CD14-positive monocyte (primary cell): ENCODE measurements around the gene NAGPA. TPM values are rescaled to one million over a fixed set of nuclear protein-coding genes. Genes with fewer than 3 reads are reported as not detected.

Experiments
- DNase-seq, 3 donors: peaks; one replicate each; pipeline ENCODE4 v3.0.0-alpha.2; 2011 to 2022
- H2AFZ ChIP-seq: 2 replicates; pipeline ENCODE4 v1.6.0; 2012; ENCODE audit warnings: mild to moderate bottlenecking, low read depth, low read length, inconsistent platforms; ENCODE audit not compliant: insufficient read depth, poor library complexity, severe bottlenecking
- H3K27ac ChIP-seq, 2 donors: 1 replicate in 1 of 2; 2 replicates in 1 of 2; pipeline ENCODE4 v1.5.1; 2012 to 2013; ENCODE audit warnings: low read length in 2 of 2, control low read depth in 1 of 2, inconsistent platforms in 1 of 2, low read depth in 1 of 2, mild to moderate bottlenecking in 1 of 2
- H3K27me3 ChIP-seq, 2 donors: one replicate each; pipeline versions ENCODE4 v1.6.0 to v1.6.1; 2011 to 2013; ENCODE audit warnings: low read length in 2 of 2; ENCODE audit not compliant: control insufficient read depth in 2 of 2, insufficient read depth in 2 of 2
- H3K36me3 ChIP-seq, 2 donors: replicated peaks in 1 of 2; 1 replicate in 1 of 2; 2 replicates in 1 of 2; pipeline versions ENCODE4 v1.5.1 to v1.6.1; 2012 to 2013; ENCODE audit warnings: low read length in 2 of 2, control low read depth in 1 of 2, inconsistent platforms in 1 of 2, mild to moderate bottlenecking in 1 of 2; ENCODE audit not compliant: insufficient read depth in 2 of 2, control insufficient read depth in 1 of 2
- H3K4me1 ChIP-seq, 2 donors: 1 replicate in 1 of 2; 2 replicates in 1 of 2; pipeline versions ENCODE4 v1.5.1 to v1.6.1; 2012 to 2013; ENCODE audit warnings: low read length in 2 of 2, control low read depth in 1 of 2, inconsistent platforms in 1 of 2, mild to moderate bottlenecking in 1 of 2, moderate library complexity in 1 of 2; ENCODE audit not compliant: insufficient read depth in 2 of 2, control insufficient read depth in 1 of 2
- H3K4me2 ChIP-seq: replicated peaks from 2 replicates; pipeline ENCODE3; 2012; ENCODE audit warnings: low read length, moderate library complexity, mild to moderate bottlenecking; ENCODE audit not compliant: poor library complexity, severe bottlenecking; ENCODE audit errors: extremely low read depth
- H3K4me3 ChIP-seq, 3 experiments: fragments of 200-600 bp in 1 of 3; sonication (generic) in 1 of 3; replicated peaks in 1 of 3; 1 replicate in 2 of 3; 2 replicates in 1 of 3; pipeline ENCODE4 v1.5.1; 2011 to 2013; ENCODE audit warnings: low read length in 3 of 3, mild to moderate bottlenecking in 3 of 3, control low read depth in 2 of 3, low read depth in 2 of 3, inconsistent platforms in 1 of 3, moderate library complexity in 1 of 3
- H3K79me2 ChIP-seq: 2 replicates; pipeline ENCODE4 v1.6.0; 2012; ENCODE audit warnings: mild to moderate bottlenecking, control low read depth, inconsistent platforms, low read length, moderate library complexity; ENCODE audit not compliant: insufficient read depth
- H3K9ac ChIP-seq: 2 replicates; pipeline ENCODE4 v1.6.0; 2017; ENCODE audit warnings: low read length, mild to moderate bottlenecking; ENCODE audit not compliant: insufficient read depth, poor library complexity, severe bottlenecking
- H3K9me3 ChIP-seq, 2 donors: replicated peaks in 1 of 2; 1 replicate in 1 of 2; 2 replicates in 1 of 2; pipeline versions ENCODE4 v1.5.1 to v1.6.1; 2012 to 2013; ENCODE audit warnings: low read length in 2 of 2, control low read depth in 1 of 2; ENCODE audit not compliant: control insufficient read depth in 1 of 2, insufficient read depth in 1 of 2
- H4K20me1 ChIP-seq: 2 replicates; pipeline ENCODE4 v1.6.0; 2012; ENCODE audit warnings: mild to moderate bottlenecking, low read length, control low read depth, moderate library complexity; ENCODE audit not compliant: insufficient read depth
- H3K27ac Mint-ChIP-seq, 7 donors: one replicate each; pipeline ENCODE4 v1.8.0; 2020; ENCODE audit warnings: mild to moderate bottlenecking in 7 of 7, mixed read lengths in 7 of 7, moderate library complexity in 6 of 7, inconsistent platforms in 2 of 7
- H3K27me3 Mint-ChIP-seq, 3 donors: one replicate each; pipeline ENCODE4 v1.8.0; 2021 to 2022; ENCODE audit warnings: low read depth in 3 of 3, mild to moderate bottlenecking in 3 of 3, mixed read lengths in 3 of 3, moderate library complexity in 3 of 3, inconsistent platforms in 1 of 3
- H3K36me3 Mint-ChIP-seq, 2 donors: one replicate each; pipeline ENCODE4 v1.8.0; 2020; ENCODE audit warnings: mixed read lengths in 2 of 2, inconsistent platforms in 1 of 2, mild to moderate bottlenecking in 1 of 2
- H3K4me1 Mint-ChIP-seq: one replicate; pipeline ENCODE4 v1.8.0; 2020; ENCODE audit warnings: mild to moderate bottlenecking, mixed read lengths
- H3K4me3 Mint-ChIP-seq, 2 donors: one replicate each; pipeline ENCODE4 v1.8.0; 2020; ENCODE audit warnings: mild to moderate bottlenecking in 2 of 2, mixed read lengths in 2 of 2, moderate library complexity in 1 of 2
- H3K9me3 Mint-ChIP-seq, 7 donors: one replicate each; pipeline ENCODE4 v1.8.0; 2020 to 2022; ENCODE audit warnings: mixed read lengths in 7 of 7, mild to moderate bottlenecking in 6 of 7, moderate library complexity in 6 of 7, inconsistent platforms in 2 of 7
- WGBS: methylation state at CpG from one replicate; pipeline ENCODE4 v1.1.5; 2013; ENCODE audit warnings: missing lambda C conversion rate; ENCODE audit not compliant: insufficient coverage; 5-methylcytosine and 5-hydroxymethylcytosine counted together
- intact Hi-C, 2 donors: fragments of 100-400 bp; cut with micrococcal nuclease; formaldehyde crosslinking; loops; one replicate each; pipeline versions ENCODE4 v1.15.0 to v1.15.1; 2023
- polyA plus RNA-seq, 3 donors: library from polyadenylated mRNA; depleted of rRNA in 1 of 3; unstranded in 2 of 3; stranded (reverse) in 1 of 3; fragments of 300-500 nt in 2 of 3; fragments of >200 nt in 1 of 3; fragmentation: Illumina TruSeq in 2 of 3; gene quantifications; 1 replicate in 2 of 3; 2 replicates in 1 of 3; pipeline ENCODE4 v1.2.3, GENCODE V29; 2012 to 2021
- TF ChIP-seq, protein P1 (sequence below): fragments of 200-600 bp; IDR thresholded peaks from one replicate; pipeline ENCODE4 v1.8.0; 2022; ENCODE audit warnings: antibody characterized with exemption, mild to moderate bottlenecking

NAGPA gene
- polyA plus RNA-seq, 3 donors, result 44.1 to 51.5 (median 44.9) TPM

DNA sequence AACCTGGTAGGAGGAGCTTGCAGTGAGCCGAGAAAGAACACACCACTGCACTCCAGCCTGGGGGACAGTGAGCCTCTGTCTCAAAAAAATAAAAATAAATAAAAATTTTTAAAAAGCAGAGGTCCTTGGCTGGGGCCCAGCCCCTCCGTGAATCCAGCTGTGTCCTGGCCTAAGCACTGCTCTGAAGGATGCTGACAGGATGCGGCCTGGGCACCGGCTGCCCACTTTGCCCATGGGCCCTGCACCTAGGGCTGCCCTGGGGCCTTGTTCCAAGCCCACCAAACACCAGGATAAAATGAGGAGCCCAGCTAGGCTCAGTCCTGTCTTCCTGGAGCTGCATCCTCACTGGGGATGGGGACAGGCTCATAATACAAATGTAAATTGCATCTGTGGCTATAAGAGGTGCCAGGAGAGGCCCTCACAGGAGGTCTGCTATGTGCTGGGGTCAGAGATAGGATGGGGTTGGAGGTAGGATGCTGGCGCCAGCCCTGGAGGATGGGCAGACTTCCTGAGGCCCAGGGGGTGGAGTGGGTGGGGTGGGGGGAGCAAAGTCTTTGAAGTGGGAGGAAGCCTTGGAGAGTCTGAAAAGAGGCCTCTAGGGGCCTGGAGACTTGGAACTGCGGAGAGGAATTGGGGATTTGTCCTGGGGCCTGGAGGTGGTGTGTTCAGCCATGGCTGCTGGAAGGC is 25.8 kb upstream of the NAGPA start:
- Mint-ChIP-seq H3K4me1 (peaks cover 10% of the 10 kb centered on the region), H3K4me3 (no peak overlapping the region), H3K27me3 (peaks cover 5 to 15% (median 5%) of the 10 kb centered on the region in 3 donors), H3K36me3 (no peaks in the 10 kb centered on the region), H3K27ac (no peak overlapping the region), H3K9me3 (no peaks in the 10 kb centered on the region)
- Histone ChIP-seq H3K9ac (peak overlapping the region; percentile 27), H3K79me2 (no peaks in the 10 kb centered on the region), H3K4me1 (peaks cover 7 to 8% of the 10 kb centered on the region in 2 donors), H3K27ac (no peak overlapping the region), H3K9me3 (no peaks in the 10 kb centered on the region), H4K20me1 (no peaks in the 10 kb centered on the region), H3K4me3 (no peak overlapping the region), H3K27me3 (no peaks in the 10 kb centered on the region), H3K4me2 (no peak overlapping the region), H2AFZ (no peak overlapping the region), H3K36me3 (no peaks in the 10 kb centered on the region)
- intact Hi-C loops, result no loop called here
- no peak for DNase-seq
- 86% methylated on average over 1 of the region's 6 CpGs for WGBS
- TF ChIP-seq, protein P1, sequence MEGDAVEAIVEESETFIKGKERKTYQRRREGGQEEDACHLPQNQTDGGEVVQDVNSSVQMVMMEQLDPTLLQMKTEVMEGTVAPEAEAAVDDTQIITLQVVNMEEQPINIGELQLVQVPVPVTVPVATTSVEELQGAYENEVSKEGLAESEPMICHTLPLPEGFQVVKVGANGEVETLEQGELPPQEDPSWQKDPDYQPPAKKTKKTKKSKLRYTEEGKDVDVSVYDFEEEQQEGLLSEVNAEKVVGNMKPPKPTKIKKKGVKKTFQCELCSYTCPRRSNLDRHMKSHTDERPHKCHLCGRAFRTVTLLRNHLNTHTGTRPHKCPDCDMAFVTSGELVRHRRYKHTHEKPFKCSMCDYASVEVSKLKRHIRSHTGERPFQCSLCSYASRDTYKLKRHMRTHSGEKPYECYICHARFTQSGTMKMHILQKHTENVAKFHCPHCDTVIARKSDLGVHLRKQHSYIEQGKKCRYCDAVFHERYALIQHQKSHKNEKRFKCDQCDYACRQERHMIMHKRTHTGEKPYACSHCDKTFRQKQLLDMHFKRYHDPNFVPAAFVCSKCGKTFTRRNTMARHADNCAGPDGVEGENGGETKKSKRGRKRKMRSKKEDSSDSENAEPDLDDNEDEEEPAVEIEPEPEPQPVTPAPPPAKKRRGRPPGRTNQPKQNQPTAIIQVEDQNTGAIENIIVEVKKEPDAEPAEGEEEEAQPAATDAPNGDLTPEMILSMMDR, result no peak

DNA sequence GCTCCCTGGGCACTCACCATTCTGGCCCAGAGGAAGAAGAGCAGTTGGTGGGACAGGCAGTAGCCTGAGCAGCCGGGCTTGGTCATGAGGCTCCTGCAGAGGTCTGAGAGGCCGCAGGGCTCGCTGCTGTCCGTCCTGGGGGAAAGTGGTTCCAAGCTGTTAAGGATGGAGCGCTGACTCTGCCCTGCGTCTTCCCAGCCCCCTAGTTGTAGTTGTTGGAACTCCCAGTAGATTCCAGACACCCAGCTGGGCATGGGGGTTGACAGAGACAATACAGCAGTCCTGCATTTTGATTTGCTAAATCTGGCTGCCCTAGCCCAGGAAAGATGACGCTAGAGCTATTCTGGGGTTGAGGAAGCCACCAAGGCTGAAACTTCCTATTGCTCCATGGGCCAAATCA is 24.7 kb upstream of the NAGPA start:
- intact Hi-C loops, result no loop called here
- H3K9me3 Mint-ChIP-seq, result no peaks in the 10 kb centered on the region
- H3K4me3 Mint-ChIP-seq, result no peak overlapping the region
- Histone ChIP-seq H3K4me1 (peaks cover 7 to 8% of the 10 kb centered on the region in 2 donors), H3K4me2 (no peak overlapping the region), H3K79me2 (no peaks in the 10 kb centered on the region), H3K9me3 (no peaks in the 10 kb centered on the region), H3K9ac (peak overlapping the region; percentile 21), H3K27ac (no peak overlapping the region), H4K20me1 (no peaks in the 10 kb centered on the region), H2AFZ (peak overlapping the region; percentile 52), H3K36me3 (no peaks in the 10 kb centered on the region), H3K27me3 (no peaks in the 10 kb centered on the region), H3K4me3 (no peak overlapping the region)
- H3K27me3 Mint-ChIP-seq, result peaks cover 5 to 13% (median 5%) of the 10 kb centered on the region in 3 donors
- H3K36me3 Mint-ChIP-seq, result no peaks in the 10 kb centered on the region
- TF ChIP-seq, protein P1, result no peak
- WGBS, result no CpG with 5 or more reads among the region's 7 CpGs
- no peak overlapping the region for H3K27ac Mint-ChIP-seq
- no peak for DNase-seq
- peaks cover 10% of the 10 kb centered on the region for H3K4me1 Mint-ChIP-seq
